Measurements from ENCODE around the gene GPR156.

DNA sequence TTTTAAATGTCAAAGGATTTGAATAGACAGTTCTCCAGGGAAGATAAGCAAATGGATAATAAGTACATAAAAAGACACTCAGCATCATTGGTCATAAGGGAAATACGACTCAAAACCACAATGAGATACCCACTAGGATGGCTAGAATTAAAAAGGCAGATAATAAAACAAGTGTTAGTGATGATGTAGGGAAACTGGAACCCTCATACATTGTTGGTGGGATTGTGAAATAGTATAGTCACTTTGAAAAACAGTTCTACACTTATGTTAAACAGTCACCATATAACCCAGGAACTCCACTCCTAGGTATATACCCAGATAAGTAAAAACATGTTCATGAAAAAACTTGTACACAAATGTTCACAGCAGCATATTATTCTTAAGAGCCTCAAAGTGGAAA lies 72.5 kb downstream of the GPR156 start:
- TF ChIP-seq, protein P1, sequence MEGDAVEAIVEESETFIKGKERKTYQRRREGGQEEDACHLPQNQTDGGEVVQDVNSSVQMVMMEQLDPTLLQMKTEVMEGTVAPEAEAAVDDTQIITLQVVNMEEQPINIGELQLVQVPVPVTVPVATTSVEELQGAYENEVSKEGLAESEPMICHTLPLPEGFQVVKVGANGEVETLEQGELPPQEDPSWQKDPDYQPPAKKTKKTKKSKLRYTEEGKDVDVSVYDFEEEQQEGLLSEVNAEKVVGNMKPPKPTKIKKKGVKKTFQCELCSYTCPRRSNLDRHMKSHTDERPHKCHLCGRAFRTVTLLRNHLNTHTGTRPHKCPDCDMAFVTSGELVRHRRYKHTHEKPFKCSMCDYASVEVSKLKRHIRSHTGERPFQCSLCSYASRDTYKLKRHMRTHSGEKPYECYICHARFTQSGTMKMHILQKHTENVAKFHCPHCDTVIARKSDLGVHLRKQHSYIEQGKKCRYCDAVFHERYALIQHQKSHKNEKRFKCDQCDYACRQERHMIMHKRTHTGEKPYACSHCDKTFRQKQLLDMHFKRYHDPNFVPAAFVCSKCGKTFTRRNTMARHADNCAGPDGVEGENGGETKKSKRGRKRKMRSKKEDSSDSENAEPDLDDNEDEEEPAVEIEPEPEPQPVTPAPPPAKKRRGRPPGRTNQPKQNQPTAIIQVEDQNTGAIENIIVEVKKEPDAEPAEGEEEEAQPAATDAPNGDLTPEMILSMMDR (IDR thresholded peaks at IDR 0.05), result no peak
- TF ChIP-seq EP300 (IDR thresholded peaks at IDR 0.05) (no peak), POLR2A (IDR thresholded peaks at IDR 0.05) (no peak)

All from upper lobe of left lung (tissue), 4 donors.